Measurements from ENCODE around the gene EIF4G3.

The EIF4G3 gene

GRCh38 chr1:21048462-21048861 is 128.2 kb downstream of the EIF4G3 start:
- Histone ChIP-seq H3K9me3 (no peaks in the 10 kb centered on the region), H3K36me3 (no peaks in the 10 kb centered on the region), H3K4me3 (ENCODE audit: low read depth in 1 of 2, low read length in 1 of 2) (no peak overlapping the region), H3K27me3 (no peaks in the 10 kb centered on the region), H3K4me1 (ENCODE audit: control insufficient read depth in 1 of 2, insufficient read depth in 1 of 2, low read depth in 1 of 2, low read length in 1 of 2) (peaks cover 60 to 73% of the 10 kb centered on the region in 2 experiments), H3K27ac (no peak overlapping the region)
- TF ChIP-seq CTCF (IDR thresholded peaks at IDR 0.05): no peak

GRCh38 chr1:21046132-21046531 is 130.6 kb downstream of the EIF4G3 start:
- H3K4me3 ChIP-seq (ENCODE audit: low read depth in 1 of 2, low read length in 1 of 2): no peak overlapping the region
- no peak for TF ChIP-seq CTCF (IDR thresholded peaks at IDR 0.05)
- H3K9me3 ChIP-seq: no peaks in the 10 kb centered on the region
- H3K27ac ChIP-seq: peak overlapping the region; percentile 58
- peaks cover 63 to 77% of the 10 kb centered on the region in 2 experiments for H3K4me1 ChIP-seq (ENCODE audit: control insufficient read depth in 1 of 2, insufficient read depth in 1 of 2, low read depth in 1 of 2, low read length in 1 of 2)
- no peaks in the 10 kb centered on the region for H3K27me3 ChIP-seq
- H3K36me3 ChIP-seq: no peaks in the 10 kb centered on the region

GRCh38 chr1:21045351-21045750 is 131.3 kb downstream of the EIF4G3 start:
- H3K27ac ChIP-seq: peak overlapping the region; percentile 58
- H3K27me3 ChIP-seq: no peaks in the 10 kb centered on the region
- H3K36me3 ChIP-seq: no peaks in the 10 kb centered on the region
- peaks cover 56 to 69% of the 10 kb centered on the region in 2 experiments for H3K4me1 ChIP-seq (ENCODE audit: control insufficient read depth in 1 of 2, insufficient read depth in 1 of 2, low read depth in 1 of 2, low read length in 1 of 2)
- no peaks in the 10 kb centered on the region for H3K9me3 ChIP-seq
- TF ChIP-seq CTCF (IDR thresholded peaks at IDR 0.05): no peak
- no peak overlapping the region for H3K4me3 ChIP-seq (ENCODE audit: low read depth in 1 of 2, low read length in 1 of 2)

- H3K4me1 ChIP-seq (ENCODE audit: control insufficient read depth in 1 of 2, insufficient read depth in 1 of 2, low read depth in 1 of 2, low read length in 1 of 2): peaks cover 47 to 59% of the 10 kb centered on the region in 2 experiments
- no peaks in the 10 kb centered on the region for H3K27me3 ChIP-seq
- no peak overlapping the region for H3K4me3 ChIP-seq (ENCODE audit: low read depth in 1 of 2, low read length in 1 of 2)
- no peaks in the 10 kb centered on the region for H3K36me3 ChIP-seq
- H3K27ac ChIP-seq: peak overlapping the region; percentile 63
- TF ChIP-seq CTCF (IDR thresholded peaks at IDR 0.05): no peak
- no peaks in the 10 kb centered on the region for H3K9me3 ChIP-seq
These were observed 133.6 kb downstream of the EIF4G3 start for GRCh38 chr1:21042929-21043605.

GRCh38 chr1:21041541-21041940 is 135.2 kb downstream of the EIF4G3 start:
- no peaks in the 10 kb centered on the region for H3K36me3 ChIP-seq
- no peaks in the 10 kb centered on the region for H3K27me3 ChIP-seq
- H3K9me3 ChIP-seq: no peaks in the 10 kb centered on the region
- H3K4me3 ChIP-seq (ENCODE audit: low read depth in 1 of 2, low read length in 1 of 2): no peak overlapping the region
- H3K4me1 ChIP-seq (ENCODE audit: control insufficient read depth in 1 of 2, insufficient read depth in 1 of 2, low read depth in 1 of 2, low read length in 1 of 2): peaks cover 32 to 44% of the 10 kb centered on the region in 2 experiments
- TF ChIP-seq CTCF (IDR thresholded peaks at IDR 0.05): no peak
- H3K27ac ChIP-seq: no peak overlapping the region
